ENCODE data around the gene TXK.

The TXK gene

GRCh38 chr4:48100256-48100655 lies 33.8 kb downstream of the TXK start:
- no peak for DNase-seq

DNA sequence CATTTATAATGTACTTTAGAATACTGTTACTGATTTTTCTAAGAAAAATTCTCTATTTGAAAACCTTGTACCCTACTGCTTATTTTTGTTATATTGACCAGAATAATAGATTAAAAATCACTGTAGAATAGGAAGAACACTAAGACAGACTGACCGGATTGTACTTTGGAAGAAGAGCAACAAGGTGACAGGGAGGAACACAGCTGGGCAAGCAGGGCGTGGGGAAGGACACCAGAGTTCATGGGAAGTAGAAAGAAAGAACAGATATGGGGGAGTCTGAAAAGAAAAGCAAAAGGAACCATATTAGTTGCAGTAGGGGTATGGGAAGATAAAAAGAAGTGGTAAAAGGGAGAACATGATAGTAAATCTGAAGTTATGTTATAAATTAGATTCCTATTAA lies 38.6 kb downstream of the TXK start:
- DNase-seq, result no peak

DNA sequence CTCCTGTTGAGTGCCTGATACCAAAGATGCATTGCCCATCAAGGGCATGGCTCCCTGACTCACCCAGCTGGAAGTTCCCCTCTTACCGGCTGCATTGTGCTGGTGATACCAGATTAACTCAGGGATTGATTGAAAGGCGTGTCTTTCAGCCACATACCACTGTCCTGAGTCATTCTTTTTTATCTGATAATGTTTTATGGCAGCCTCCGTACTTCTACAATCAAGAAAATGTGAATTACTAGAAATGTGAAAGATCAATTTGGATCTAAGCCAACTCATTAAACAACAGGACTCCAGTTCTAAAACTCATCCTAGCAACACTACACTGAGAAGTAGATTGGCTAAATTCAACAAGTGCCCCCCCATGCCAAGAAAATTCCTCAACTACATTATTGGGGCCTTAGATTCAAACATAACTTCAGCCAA lies 40.0 kb downstream of the TXK start:
- no peak for DNase-seq

GRCh38 chr4:48090621-48091020 lies 43.4 kb downstream of the TXK start:
- no peak for DNase-seq

GRCh38 chr4:48085821-48086589 lies 48.0 kb downstream of the TXK start:
- DNase-seq, result no peak

GRCh38 chr4:48082956-48083355 lies 51.1 kb downstream of the TXK start:
- DNase-seq, result no peak

DNA sequence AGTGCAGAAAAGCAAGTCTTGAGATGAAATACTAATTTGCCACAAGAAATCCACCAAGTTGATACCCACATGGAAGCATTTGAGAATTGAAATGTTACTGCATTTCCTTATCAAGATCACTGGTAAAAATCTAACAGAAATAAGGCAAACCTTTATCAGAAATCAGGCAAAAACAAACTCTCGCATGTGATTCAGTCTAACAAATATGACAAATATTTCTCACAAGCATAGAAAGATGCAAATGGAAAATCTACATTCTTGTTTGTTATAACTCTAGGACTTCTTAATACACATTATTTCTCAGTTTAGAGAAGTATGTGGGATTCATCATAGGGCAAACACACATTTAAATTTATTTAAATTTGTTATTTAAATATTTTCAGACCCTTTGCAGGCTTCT lies 52.9 kb downstream of the TXK start:
- no peak for DNase-seq

DNA sequence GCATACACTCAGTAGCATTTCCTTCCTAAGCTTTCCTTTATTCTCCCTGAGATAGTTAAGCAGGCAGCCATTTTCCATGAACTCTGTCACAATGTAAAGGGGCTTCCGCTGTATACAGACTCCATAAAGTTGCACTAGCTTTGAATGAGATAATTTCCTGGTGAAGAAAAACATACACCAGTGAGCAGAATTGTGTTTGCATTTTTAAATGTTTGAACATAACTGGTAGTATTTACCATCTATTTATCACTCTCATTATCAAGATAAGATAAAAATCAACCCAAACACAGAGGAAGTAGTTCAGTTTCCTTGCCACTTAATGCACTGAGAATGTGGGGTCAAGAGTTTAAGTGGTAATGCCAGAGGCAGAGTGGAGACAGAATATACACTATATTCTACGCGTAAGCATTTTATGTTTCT lies 54.1 kb downstream of the TXK start:
- no peak for DNase-seq

DNA sequence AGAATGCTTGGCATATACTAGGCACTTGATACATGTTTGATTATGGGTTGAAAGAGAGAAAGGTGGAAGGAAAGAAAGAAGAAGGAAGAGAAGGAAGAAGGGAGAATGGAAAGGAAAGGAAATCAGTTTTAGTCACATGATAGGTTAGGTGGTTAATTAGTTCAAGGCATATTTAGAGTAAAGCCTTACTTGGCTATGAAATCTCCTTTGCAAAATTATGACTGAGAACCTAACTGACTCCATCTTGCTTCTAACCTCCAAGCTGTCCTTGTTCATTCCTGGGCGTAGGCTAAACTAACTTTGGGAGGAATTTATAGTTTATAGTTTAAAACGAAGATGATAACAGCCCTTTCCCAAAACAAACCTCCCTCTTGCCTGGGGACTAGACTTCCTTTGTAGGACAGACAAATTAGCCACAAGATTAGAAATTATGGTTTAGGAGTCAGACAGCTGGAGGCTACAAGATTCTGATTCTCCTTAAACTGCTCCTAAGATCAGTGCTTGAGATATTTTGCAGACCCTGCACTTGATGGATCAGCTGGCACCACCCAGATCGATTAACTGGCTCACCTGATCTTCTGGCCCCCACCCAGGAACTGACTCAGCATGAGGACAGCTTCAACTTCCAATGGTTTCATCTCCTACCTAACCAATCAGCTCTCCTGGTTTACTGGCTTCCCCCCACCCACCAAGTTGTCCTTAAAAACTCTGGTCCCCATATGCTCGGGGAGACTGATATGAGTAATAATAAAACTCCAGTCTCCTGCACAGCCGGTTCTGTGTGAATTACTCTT lies 55.0 kb downstream of the TXK start:
- no peak for DNase-seq

GRCh38 chr4:48078425-48078824 lies 55.6 kb downstream of the TXK start:
- DNase-seq, result no peak

DNA sequence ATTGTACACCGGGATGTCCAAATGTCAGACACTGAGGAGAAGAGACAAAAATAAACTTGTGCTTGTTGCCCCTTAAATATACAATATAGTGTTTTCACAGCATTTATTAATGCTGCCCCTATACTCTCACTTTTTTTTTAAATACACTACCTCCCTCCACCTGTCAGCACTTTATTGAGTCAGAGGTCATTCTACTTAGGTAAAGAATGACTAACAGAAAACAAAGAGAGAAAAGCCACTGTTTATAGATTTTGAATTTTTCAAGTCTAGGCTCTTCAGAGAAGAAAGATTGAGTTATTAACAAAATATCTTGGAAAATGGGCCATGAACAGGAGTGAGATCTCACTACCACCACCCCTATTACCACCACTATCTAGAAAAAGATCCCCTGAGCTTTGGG lies 59.4 kb downstream of the TXK start:
- no peak for DNase-seq

- no peak for DNase-seq
Measured at GRCh38 chr4:48073567-48074103, 60.4 kb downstream of the TXK start.

DNA sequence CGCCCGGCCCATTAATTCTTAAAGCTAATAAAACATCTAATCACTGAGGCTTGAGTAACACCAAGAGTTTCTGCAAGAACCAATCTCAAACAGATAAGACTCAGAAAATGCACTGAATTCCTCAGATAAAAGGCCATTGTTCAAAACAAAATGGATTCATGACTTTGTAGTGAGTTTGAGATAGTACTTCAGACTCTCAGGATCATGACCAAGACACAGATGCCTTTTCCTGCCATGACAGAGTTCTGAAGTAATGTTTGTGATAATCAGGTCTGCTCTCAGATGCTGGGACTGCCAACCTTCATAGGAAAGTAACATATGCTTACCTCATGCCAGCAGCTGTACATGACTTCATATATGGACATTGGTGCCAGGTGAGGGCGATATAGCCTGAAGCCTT lies 62.9 kb downstream of the TXK start:
- no peak for DNase-seq

GRCh38 chr4:48069026-48069425 lies 65.0 kb downstream of the TXK start:
- no peak for DNase-seq

- DNase-seq, result no peak
Measured at GRCh38 chr4:48068182-48068581, 65.9 kb downstream of the TXK start.

DNA sequence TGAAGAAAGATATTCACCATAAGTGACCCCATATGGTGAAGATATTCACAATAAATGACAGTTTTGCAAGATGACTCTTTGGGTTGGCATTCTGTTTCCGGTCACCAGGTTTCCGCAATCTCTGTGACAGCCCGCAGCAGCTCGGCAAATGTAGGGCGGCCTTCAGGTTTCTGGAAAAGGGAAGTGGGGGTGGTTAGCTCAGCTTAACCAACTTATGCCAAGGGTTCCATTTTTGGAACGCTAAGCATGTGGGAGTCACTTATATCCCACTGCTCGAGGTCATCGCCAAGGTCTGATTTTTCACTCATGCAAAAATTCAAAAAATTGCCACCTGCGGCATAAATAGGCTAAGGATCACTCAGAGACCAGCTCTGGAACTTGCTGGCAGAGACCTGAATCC lies 66.5 kb downstream of the TXK start:
- DNase-seq, result no peak

DNA sequence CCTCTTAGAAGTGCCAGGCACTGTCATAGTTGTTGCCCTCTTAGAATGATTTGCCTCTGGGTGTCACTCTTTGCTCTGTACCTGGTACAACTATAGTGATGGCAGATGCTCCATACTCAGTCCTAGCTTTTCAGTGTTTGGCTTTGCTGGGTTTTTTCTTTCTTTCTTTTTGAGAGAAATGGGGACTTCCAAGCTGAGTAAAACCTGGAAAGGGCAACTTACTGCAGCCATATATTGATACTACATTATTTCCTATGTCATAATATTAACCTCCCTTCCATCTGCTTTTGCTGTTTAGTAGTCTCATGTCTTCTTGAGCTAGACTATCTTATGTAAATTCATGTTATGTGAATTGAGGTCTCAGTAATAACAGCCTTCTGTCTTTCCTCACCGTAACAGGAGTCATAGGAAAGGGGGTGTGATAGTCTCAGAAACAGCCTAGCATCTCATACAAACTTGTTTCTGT lies 68.4 kb downstream of the TXK start:
- no peak for DNase-seq

GRCh38 chr4:48064349-48064748 lies 69.7 kb downstream of the TXK start:
- no peak for DNase-seq

- peak; percentile 14 for DNase-seq
Measured at GRCh38 chr4:48058617-48059530, 75.2 kb downstream of the TXK start.

DNA sequence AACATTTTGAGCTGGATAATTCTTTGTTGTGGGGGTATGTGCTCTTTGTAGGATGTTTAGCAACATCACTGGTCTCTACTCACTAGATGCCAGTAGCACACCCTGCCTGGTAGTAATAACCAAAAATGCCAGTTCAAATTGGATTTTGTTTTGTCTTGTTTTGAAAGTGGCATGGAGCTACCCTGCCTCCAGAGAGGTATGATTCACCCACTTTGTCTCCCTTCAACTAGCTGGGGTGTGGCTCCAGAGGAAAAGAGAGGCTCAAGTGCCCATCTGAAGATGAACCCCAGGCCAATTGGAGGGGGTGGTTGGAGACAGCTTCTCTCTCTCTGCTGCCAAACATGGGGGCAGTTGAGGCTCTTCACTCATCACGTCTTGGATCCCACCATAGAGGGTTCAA lies 83.0 kb downstream of the TXK start:
- DNase-seq, result no peak

- no peak for DNase-seq
Measured at GRCh38 chr4:48049483-48049882, 84.6 kb downstream of the TXK start.

GRCh38 chr4:48047896-48048295 lies 86.2 kb downstream of the TXK start:
- DNase-seq, result no peak

DNA sequence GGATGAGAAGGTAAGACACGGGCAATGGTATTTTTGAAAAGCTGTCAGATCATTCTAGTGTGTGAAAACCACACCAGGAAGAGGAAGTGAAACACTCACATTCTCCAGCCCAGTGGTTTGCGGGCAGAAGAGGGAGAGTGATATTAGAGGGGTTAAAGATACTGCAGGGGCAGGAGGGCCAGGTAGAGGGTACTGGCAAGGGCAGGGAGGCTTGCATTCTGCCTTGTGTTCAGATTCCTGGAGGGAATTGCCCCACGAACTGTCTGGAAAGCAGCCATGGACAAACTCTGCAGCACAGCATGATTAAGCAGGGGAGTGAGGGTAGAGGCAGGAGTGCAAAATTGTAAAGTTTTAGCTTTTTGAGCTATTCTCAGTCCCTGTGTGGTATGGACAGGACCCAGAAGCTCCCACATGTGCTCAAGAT lies 86.6 kb downstream of the TXK start:
- peak; percentile 63 for DNase-seq

All from CD4-positive, alpha-beta T cell treated with Interleukin-21 for 1 hour (primary cell).